Right lobe of liver (tissue), 6 donors: ENCODE results near the gene CITED2. TPM values are rescaled to one million over a fixed set of nuclear protein-coding genes. Genes with fewer than 3 reads are reported as not detected.

Experiments used
- ATAC-seq, 4 donors: fragments of 200-7000 bp; cut with Tn5 transposase; one replicate each; pipeline ENCODE4 v1.9.1; 2020; ENCODE audit warnings: mild to moderate bottlenecking in 4 of 4, moderate library complexity in 4 of 4
- DNase-seq, 3 donors: peaks; one replicate each; pipeline ENCODE4 v3.0.0-alpha.2; 2020
- H3K27ac ChIP-seq, 3 donors: fragments of 200-600 bp; one replicate each; pipeline ENCODE4 v1.8.0; 2022
- H3K27me3 ChIP-seq, 2 donors: fragments of 200-600 bp; one replicate each; pipeline ENCODE4 v1.8.0; 2022
- H3K36me3 ChIP-seq, 4 donors: fragments of 200-600 bp; sonication (generic) in 1 of 4; one replicate each; pipeline versions ENCODE4 v1.5.1 to v1.8.0; 2017 to 2022; ENCODE audit warnings: control low read depth in 1 of 4
- H3K4me1 ChIP-seq, 4 donors: fragments of 200-600 bp; sonication (generic) in 1 of 4; one replicate each; pipeline versions ENCODE4 v1.5.1 to v1.8.0; 2017 to 2022; ENCODE audit warnings: control low read depth in 1 of 4
- H3K4me3 ChIP-seq, 3 donors: fragments of 200-600 bp; one replicate each; pipeline ENCODE4 v1.8.0; 2022
- H3K9me3 ChIP-seq, 4 donors: fragments of 200-600 bp; sonication (generic) in 1 of 4; one replicate each; pipeline versions ENCODE4 v1.5.1 to v1.8.0; 2017 to 2022; ENCODE audit warnings: control low read depth in 1 of 4
- POLR2A ChIP-seq: fragments of 450-650 bp; IDR thresholded peaks from one replicate; pipeline ENCODE4 v1.6.1; 2017; ENCODE audit warnings: antibody characterized with exemption, mild to moderate bottlenecking
- WGBS: methylation state at CpG from one replicate; pipeline ENCODE4 v1.1.6; 2018; ENCODE audit warnings: low coverage, low lambda C conversion rate; ENCODE audit not compliant: insufficient coverage; ENCODE audit errors: missing lambda C conversion rate; 5-methylcytosine and 5-hydroxymethylcytosine counted together
- intact Hi-C, 2 donors: fragments of 100-400 bp; cut with DNase I; formaldehyde crosslinking; loops; one replicate each; pipeline versions ENCODE4 v1.11.2 to v1.14.1; 2022
- total RNA-seq, 6 experiments: library from RNA; depleted of rRNA in 2 of 6; stranded (reverse); fragments of >200 nt in 2 of 6; fragmentation: NEBNext Ultra II Directional in 3 of 6; extraction: Animal tissue kit (Norgen Biotek cat#: 25700) in 3 of 6; gene quantifications; one replicate each; pipeline versions ENCODE4 v1.1.0 to v1.2.4, GENCODE V29; 2016 to 2023
- TF ChIP-seq, protein P1 (sequence below), 4 donors: fragments of 200-600 bp in 3 of 4; fragments of 450-650 bp in 1 of 4; IDR thresholded peaks; one replicate each; pipeline versions ENCODE4 v1.5.1 to v1.8.0; 2016 to 2022; ENCODE audit warnings: antibody characterized with exemption in 4 of 4, mild to moderate bottlenecking in 2 of 4
- donor health status: DM: no; HTN: yes; CAD: no.
- donor health status: DM: no; HTN: no; CAD: no.
- donor health status: DM: no; HTN: no; CAD: no.
- donor health status: DM: no; HTN: yes; CAD: no.
- donor health status: DM: no; HTN: yes; CAD: no.

CITED2 gene
- total RNA-seq, 6 experiments from 2014 or later, result 76.6 to 373 (median 126) TPM

DNA sequence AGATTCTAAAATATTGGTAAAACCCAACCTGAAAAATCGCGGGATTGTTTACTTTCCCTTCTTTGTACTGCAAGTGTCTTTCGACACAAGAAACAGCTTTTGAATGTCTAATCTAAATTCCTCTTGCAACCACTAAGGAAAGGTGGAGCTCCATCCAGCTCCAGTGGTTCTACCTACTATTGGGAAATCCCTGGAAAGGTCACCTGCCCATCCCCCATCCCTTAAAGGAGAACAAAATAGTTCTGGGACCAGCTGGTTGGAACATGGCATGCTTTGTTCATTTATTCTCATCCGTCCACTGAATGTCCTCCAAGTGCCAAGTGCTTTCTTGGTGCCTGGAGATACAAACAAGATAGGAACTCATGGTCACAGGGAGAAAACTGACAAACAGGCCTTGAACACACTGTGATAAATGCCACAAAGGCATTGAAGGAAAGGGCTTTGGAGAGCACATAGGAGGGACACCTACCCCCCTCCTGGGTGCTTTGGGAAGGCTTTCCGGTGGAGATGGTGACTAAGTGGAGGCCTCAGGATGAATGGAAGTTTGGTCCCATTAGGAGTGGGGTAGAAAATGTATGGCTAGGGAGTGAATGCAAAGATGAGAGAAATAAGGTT lies 2.3 kb upstream of the CITED2 start:
- peak overlapping the region in 2 of 3 donors; percentile 88 to 94 for H3K27ac ChIP-seq
- intact Hi-C loops, result loop anchor here (10.0 kb wide), 2 partner anchors 308 to 458 kb away; no protein-coding TSS in a partner anchor
- peak in 1 of 4 donors; percentile 1 for ATAC-seq

DNA sequence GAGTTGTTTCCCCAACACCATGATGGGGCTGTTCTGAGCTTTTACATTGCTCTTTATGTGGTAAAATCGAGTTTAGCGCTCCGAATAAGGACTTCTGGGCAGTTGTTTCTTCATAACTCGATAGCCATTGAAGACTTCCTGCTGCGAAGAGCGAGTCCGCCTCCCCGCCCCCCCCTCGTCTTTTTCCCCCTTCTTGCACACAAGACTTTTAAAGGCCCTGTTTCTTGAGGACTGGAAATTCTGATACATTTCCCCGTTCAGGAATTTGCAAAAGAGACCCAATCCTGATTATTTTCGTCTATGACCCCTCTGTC lies 1.5 kb upstream of the CITED2 start:
- Histone ChIP-seq H3K4me1 (peaks cover 0 to 31% (median 5%) of the 10 kb centered on the region in 4 donors), H3K9me3 (no peaks in the 10 kb centered on the region), H3K27ac (peak overlapping the region; percentile 88 to 97 (median 94)), H3K27me3 (no peaks in the 10 kb centered on the region), H3K36me3 (peaks cover 0 to 22% (median 0%) of the 10 kb centered on the region in 4 donors), H3K4me3 (peak overlapping the region; percentile 71 to 73 (median 71))
- intact Hi-C loops, result loop anchor here (10.0 kb wide), 2 partner anchors 309 to 459 kb away; no protein-coding TSS in a partner anchor
- WGBS, result under 1% methylated on average over 6 of the region's 11 CpGs
- TF ChIP-seq, protein P1, sequence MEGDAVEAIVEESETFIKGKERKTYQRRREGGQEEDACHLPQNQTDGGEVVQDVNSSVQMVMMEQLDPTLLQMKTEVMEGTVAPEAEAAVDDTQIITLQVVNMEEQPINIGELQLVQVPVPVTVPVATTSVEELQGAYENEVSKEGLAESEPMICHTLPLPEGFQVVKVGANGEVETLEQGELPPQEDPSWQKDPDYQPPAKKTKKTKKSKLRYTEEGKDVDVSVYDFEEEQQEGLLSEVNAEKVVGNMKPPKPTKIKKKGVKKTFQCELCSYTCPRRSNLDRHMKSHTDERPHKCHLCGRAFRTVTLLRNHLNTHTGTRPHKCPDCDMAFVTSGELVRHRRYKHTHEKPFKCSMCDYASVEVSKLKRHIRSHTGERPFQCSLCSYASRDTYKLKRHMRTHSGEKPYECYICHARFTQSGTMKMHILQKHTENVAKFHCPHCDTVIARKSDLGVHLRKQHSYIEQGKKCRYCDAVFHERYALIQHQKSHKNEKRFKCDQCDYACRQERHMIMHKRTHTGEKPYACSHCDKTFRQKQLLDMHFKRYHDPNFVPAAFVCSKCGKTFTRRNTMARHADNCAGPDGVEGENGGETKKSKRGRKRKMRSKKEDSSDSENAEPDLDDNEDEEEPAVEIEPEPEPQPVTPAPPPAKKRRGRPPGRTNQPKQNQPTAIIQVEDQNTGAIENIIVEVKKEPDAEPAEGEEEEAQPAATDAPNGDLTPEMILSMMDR (IDR thresholded peaks at IDR 0.05), result no peak
- TF ChIP-seq POLR2A, result no peak
- ATAC-seq (peak in 1 of 4 donors; percentile 0), DNase-seq (peak in 1 of 3 donors; percentile 43)

More for the DNA sequence above, 2.3 kb upstream of the CITED2 start:
- peak in 1 of 3 donors; percentile 82 for DNase-seq
- 34% methylated on average over 5 of the region's 5 CpGs for WGBS
- Histone ChIP-seq H3K9me3 (no peaks in the 10 kb centered on the region), H3K4me1 (peaks cover 0 to 28% (median 5%) of the 10 kb centered on the region in 4 donors), H3K36me3 (peaks cover 0 to 21% (median 0%) of the 10 kb centered on the region in 4 donors), H3K27me3 (no peaks in the 10 kb centered on the region), H3K4me3 (peak overlapping the region; percentile 71 to 73 (median 71))
- TF ChIP-seq, protein P1 (IDR thresholded peaks at IDR 0.05), result peak; percentile 11 to 37 (median 22)
- no peak for TF ChIP-seq POLR2A

DNA sequence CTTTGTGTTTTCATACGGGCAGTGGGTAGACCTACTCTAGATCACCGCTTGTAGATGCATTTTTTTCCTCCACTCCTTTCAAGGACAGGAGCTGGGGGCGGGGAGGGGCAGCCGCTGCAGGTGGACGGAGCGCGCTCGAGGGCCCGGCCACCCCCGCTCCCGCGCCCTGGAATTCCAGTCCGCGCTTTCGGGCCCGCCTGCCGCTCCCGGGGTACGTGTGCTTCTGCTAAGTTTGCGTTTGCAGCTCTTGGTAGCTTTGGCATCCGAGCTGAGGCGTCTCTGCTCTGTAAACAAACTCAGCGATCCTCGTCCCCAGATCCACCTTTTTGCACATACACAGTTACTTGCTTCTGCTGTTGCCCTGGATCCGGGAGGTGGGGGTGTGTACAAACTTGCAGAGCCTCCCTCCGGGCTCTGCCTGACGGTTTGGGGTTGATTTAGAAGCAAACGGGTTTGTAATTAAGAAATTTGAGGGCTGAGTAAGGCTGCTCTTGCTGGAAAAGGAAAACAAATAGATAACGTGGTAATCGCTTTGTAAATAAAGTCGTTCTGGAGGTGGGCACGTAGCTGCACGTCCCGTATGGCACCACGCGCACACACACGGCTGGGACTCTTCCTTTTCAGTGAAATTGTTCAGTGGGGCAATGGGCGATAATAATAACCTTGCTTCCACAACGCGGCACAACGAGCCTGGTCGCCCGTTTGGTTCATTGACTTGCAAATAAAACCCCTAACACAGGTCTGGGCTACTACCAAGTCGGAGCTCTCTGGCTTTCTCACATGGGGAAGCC lies 973 bp upstream of the CITED2 start:
- peak; percentile 64 to 81 (median 73) for ATAC-seq
- 1% methylated on average over 32 of the region's 44 CpGs for WGBS
- DNase-seq, result peak; percentile 89 to 96 (median 95)
- Histone ChIP-seq H3K4me1 (peaks cover 0 to 37% (median 5%) of the 10 kb centered on the region in 4 donors), H3K27ac (peak overlapping the region; percentile 88 to 97 (median 94)), H3K9me3 (no peaks in the 10 kb centered on the region), H3K27me3 (no peaks in the 10 kb centered on the region), H3K4me3 (peak overlapping the region; percentile 71 to 73 (median 71)), H3K36me3 (peaks cover 0 to 22% (median 0%) of the 10 kb centered on the region in 4 donors)
- intact Hi-C loops, result loop anchor here (10.0 kb wide), 2 partner anchors 309 to 459 kb away; no protein-coding TSS in a partner anchor
- TF ChIP-seq POLR2A, result peak; percentile 63
- TF ChIP-seq, protein P1 (IDR thresholded peaks at IDR 0.05), result peak in 2 of 4 donors; percentile 6 to 11

GRCh38 chr6:139373928-139374356 lies 506 bp downstream of the CITED2 start:
- Histone ChIP-seq H3K27ac (peak overlapping the region; percentile 88 to 97 (median 94)), H3K36me3 (peaks cover 0 to 22% (median 0%) of the 10 kb centered on the region in 4 donors), H3K4me3 (peak overlapping the region; percentile 71 to 73 (median 71)), H3K9me3 (no peaks in the 10 kb centered on the region), H3K27me3 (no peaks in the 10 kb centered on the region), H3K4me1 (peaks cover 0 to 38% (median 7%) of the 10 kb centered on the region in 4 donors)
- DNase-seq, result peak in 2 of 3 donors; percentile 55 to 63
- ATAC-seq, result peak in 2 of 4 donors; percentile 0 to 1
- TF ChIP-seq, protein P1 (IDR thresholded peaks at IDR 0.05), result no peak
- TF ChIP-seq POLR2A, result no peak
- 0% methylated on average over 7 of the region's 25 CpGs for WGBS
- intact Hi-C loops, result loop anchor here (10.0 kb wide), 2 partner anchors 311 to 461 kb away; no protein-coding TSS in a partner anchor
